HL-60 (cell line): ENCODE results near the gene KBTBD12.

Source experiments
- DNase-seq, 2 experiments: peaks; one replicate each; pipeline ENCODE4 v3.0.0-alpha.2; 2010 to 2020; ENCODE audit warnings: low read depth in 1 of 2, low spot score in 1 of 2
- H3K27ac ChIP-seq: fragments of 250-450 bp; sonication (Bioruptor Pico); replicated peaks from 2 replicates; pipeline ENCODE4 v1.5.1; 2020; ENCODE audit warnings: mild to moderate bottlenecking, moderate library complexity
- H3K27me3 ChIP-seq: fragments of 250-450 bp; sonication (Bioruptor Pico); 2 replicates; pipeline ENCODE4 v1.5.1; 2021; ENCODE audit warnings: mild to moderate bottlenecking, moderate library complexity; ENCODE audit not compliant: insufficient read depth, poor library complexity, severe bottlenecking
- H3K4me3 ChIP-seq: replicated peaks from 2 replicates; pipeline ENCODE4 v1.5.1; 2011; ENCODE audit warnings: mild to moderate bottlenecking, control low read depth, low read length; ENCODE audit not compliant: insufficient read depth
- CTCF ChIP-seq: IDR thresholded peaks from one replicate; pipeline ENCODE4 v1.5.1; 2011; ENCODE audit warnings: low read length, control low read depth, inconsistent platforms; ENCODE audit not compliant: insufficient read depth
- GABPA ChIP-seq: IDR thresholded peaks from 2 replicates; pipeline ENCODE4 v1.6.1; 2012; ENCODE audit warnings: low read depth
- POLR2AphosphoS5 ChIP-seq: IDR thresholded peaks from 2 replicates; pipeline ENCODE4 v1.6.1; 2012; ENCODE audit warnings: low read depth
- REST ChIP-seq: IDR thresholded peaks from 2 replicates; pipeline ENCODE4 v1.6.1; 2012; ENCODE audit warnings: low read depth; ENCODE audit not compliant: insufficient replicate concordance
- SPI1 ChIP-seq: IDR thresholded peaks from 2 replicates; pipeline ENCODE4 v1.6.1; 2012; ENCODE audit warnings: low read depth, mild to moderate bottlenecking, borderline replicate concordance

KBTBD12 gene

DNA sequence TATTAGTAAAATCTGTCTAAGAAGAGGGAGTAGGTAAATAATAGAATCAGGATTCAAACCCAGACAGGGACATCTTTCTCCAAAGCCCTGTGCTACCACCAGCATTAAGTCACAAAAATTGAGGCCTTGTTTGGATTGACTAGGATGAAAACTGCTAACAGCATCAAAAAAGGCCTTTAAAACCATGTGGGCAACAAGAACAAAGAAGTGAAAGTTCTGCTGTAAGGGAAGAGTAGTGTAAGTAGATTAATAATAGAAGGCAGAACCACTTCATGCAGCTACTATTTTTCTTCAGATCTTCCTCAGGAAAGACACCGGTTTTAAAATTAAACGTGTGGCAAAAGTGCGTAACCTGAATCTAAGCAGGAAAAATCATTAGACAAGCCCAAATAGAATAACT lies 15.3 kb upstream of the KBTBD12 start:
- no peaks in the 10 kb centered on the region for H3K27me3 ChIP-seq
- TF ChIP-seq REST (no peak), GABPA (no peak), CTCF (no peak), POLR2AphosphoS5 (no peak), SPI1 (no peak)
- DNase-seq: no peak
- H3K27ac ChIP-seq: no peak overlapping the region
- no peak overlapping the region for H3K4me3 ChIP-seq

GRCh38 chr3:127900536-127900935 lies 14.5 kb upstream of the KBTBD12 start:
- Histone ChIP-seq H3K4me3 (no peak overlapping the region), H3K27ac (no peak overlapping the region), H3K27me3 (no peaks in the 10 kb centered on the region)
- no peak for TF ChIP-seq GABPA
- TF ChIP-seq REST: no peak
- TF ChIP-seq POLR2AphosphoS5: no peak
- TF ChIP-seq SPI1: no peak
- no peak for TF ChIP-seq CTCF
- no peak for DNase-seq

GRCh38 chr3:127902486-127902885 lies 12.5 kb upstream of the KBTBD12 start:
- Histone ChIP-seq H3K4me3 (no peak overlapping the region), H3K27me3 (no peaks in the 10 kb centered on the region), H3K27ac (no peak overlapping the region)
- no peak for TF ChIP-seq GABPA
- TF ChIP-seq CTCF: no peak
- no peak for TF ChIP-seq SPI1
- TF ChIP-seq REST: no peak
- TF ChIP-seq POLR2AphosphoS5: no peak
- no peak for DNase-seq
